Measurements from ENCODE around the gene NEDD4L. TPM values are rescaled to one million over a fixed set of nuclear protein-coding genes. Genes with fewer than 3 reads are reported as not detected.

Gene NEDD4L
- polyA plus RNA-seq, 1 of the 3 experiments (the other 2 are of a cell fraction) = 13.2 TPM

GRCh38 chr18:58426611-58427010 is 382.6 kb downstream of the NEDD4L start:
- no peak for DNase-seq
- H3K4me3 ChIP-seq (ENCODE audit: low read depth in 2 of 2, low read length in 1 of 2) = no peak overlapping the region
- no peaks in the 10 kb centered on the region for H3K9me2 ChIP-seq
- H3K27me3 ChIP-seq (ENCODE audit: insufficient read depth) = no peaks in the 10 kb centered on the region
- H3K4me2 ChIP-seq = no peak overlapping the region
- H2AFZ ChIP-seq (ENCODE audit: low read depth) = no peak overlapping the region
- no peak overlapping the region for H3K27ac ChIP-seq (ENCODE audit: low read depth in 2 of 2, low read length in 1 of 2)
- WGBS (ENCODE audit: low lambda C conversion rate) = 76% methylated on average over 2 of the region's 4 CpGs
- H3K79me2 ChIP-seq (ENCODE audit: insufficient read depth) = no peaks in the 10 kb centered on the region
- no peaks in the 10 kb centered on the region for H3K36me3 ChIP-seq (replicated peaks in 1 of 2; ENCODE audit: control insufficient read depth in 1 of 2, insufficient read depth in 2 of 2, low read length in 1 of 2)
- ChIA-PET POLR2A (no interaction called here), CTCF (no interaction called here)
- H4K20me1 ChIP-seq (ENCODE audit: insufficient read depth) = no peaks in the 10 kb centered on the region
- TF ChIP-seq GATA2 (CRISPR knock-in tag; IDR thresholded peaks at IDR 0.05) (no peak), YY1 (IDR thresholded peaks at IDR 0.05; ENCODE audit: low read depth) (no peak)
- H3K9me3 ChIP-seq = no peaks in the 10 kb centered on the region
- H3K4me1 ChIP-seq (ENCODE audit: control insufficient read depth in 1 of 2, insufficient read depth in 2 of 2, low read depth in 1 of 2, low read length in 1 of 2) = peaks cover 0 to 4% of the 10 kb centered on the region in 2 experiments; a peak in 1 of 4 replicates
- H3F3A ChIP-seq (replicated peaks; ENCODE audit: insufficient read depth) = no peaks in the 10 kb centered on the region
- H3K9ac ChIP-seq = no peak overlapping the region

GRCh38 chr18:58427321-58427720 is 383.3 kb downstream of the NEDD4L start:
- no peaks in the 10 kb centered on the region for H3K27me3 ChIP-seq (ENCODE audit: insufficient read depth)
- H4K20me1 ChIP-seq (ENCODE audit: insufficient read depth) = no peaks in the 10 kb centered on the region
- no peaks in the 10 kb centered on the region for H3K79me2 ChIP-seq (ENCODE audit: insufficient read depth)
- no peak overlapping the region for H2AFZ ChIP-seq (ENCODE audit: low read depth)
- peaks cover 0 to 4% of the 10 kb centered on the region in 2 experiments; a peak in 1 of 4 replicates for H3K4me1 ChIP-seq (ENCODE audit: control insufficient read depth in 1 of 2, insufficient read depth in 2 of 2, low read depth in 1 of 2, low read length in 1 of 2)
- H3K4me2 ChIP-seq = no peak overlapping the region
- no peak overlapping the region for H3K9ac ChIP-seq
- ChIA-PET CTCF (no interaction called here), POLR2A (no interaction called here)
- no peaks in the 10 kb centered on the region for H3K9me3 ChIP-seq
- no peak overlapping the region for H3K4me3 ChIP-seq (ENCODE audit: low read depth in 2 of 2, low read length in 1 of 2)
- H3F3A ChIP-seq (replicated peaks; ENCODE audit: insufficient read depth) = no peaks in the 10 kb centered on the region
- H3K36me3 ChIP-seq (replicated peaks in 1 of 2; ENCODE audit: control insufficient read depth in 1 of 2, insufficient read depth in 2 of 2, low read length in 1 of 2) = no peaks in the 10 kb centered on the region
- WGBS (ENCODE audit: low lambda C conversion rate) = 85% methylated on average over 5 of the region's 5 CpGs
- no peak overlapping the region for H3K27ac ChIP-seq (ENCODE audit: low read depth in 2 of 2, low read length in 1 of 2)
- DNase-seq = no peak
- H3K9me2 ChIP-seq = no peaks in the 10 kb centered on the region
- no peak for TF ChIP-seq REST (IDR thresholded peaks at IDR 0.05; ENCODE audit: low read depth, low read length)
- no peak for TF ChIP-seq SMC3 (IDR thresholded peaks at IDR 0.05; ENCODE audit: low read depth, low read length)
- no peak for TF ChIP-seq FOXJ3 (CRISPR knock-in tag; IDR thresholded peaks at IDR 0.05)
- no peak for TF ChIP-seq ZBTB33 (IDR thresholded peaks at IDR 0.05; ENCODE audit: borderline replicate concordance, low read depth)
- TF ChIP-seq FOXM1 (IDR thresholded peaks at IDR 0.05; ENCODE audit: low read depth) = no peak
- no peak for TF ChIP-seq RFX5 (IDR thresholded peaks at IDR 0.05; ENCODE audit: low read length)
- no peak for TF ChIP-seq IRF3 (IDR thresholded peaks at IDR 0.05; ENCODE audit: low read depth, low read length)
- TF ChIP-seq MAX (IDR thresholded peaks at IDR 0.05; ENCODE audit: low read depth) = no peak
- TF ChIP-seq POLR2AphosphoS5 (IDR thresholded peaks at IDR 0.05; ENCODE audit: low read depth, low read length) = no peak
- no peak for TF ChIP-seq MXI1 (IDR thresholded peaks at IDR 0.05; ENCODE audit: low read depth, low read length)
- TF ChIP-seq GATA2 (CRISPR knock-in tag; IDR thresholded peaks at IDR 0.05) = no peak

Data from SK-N-SH (cell line).